SK-N-SH (cell line): ENCODE data around the gene PPP1R37. TPM values are rescaled to one million over a fixed set of nuclear protein-coding genes. Genes with fewer than 3 reads are reported as not detected.

Experiments
- CTCF ChIA-PET: fragments of 300-600, 350-600 bp; formaldehyde crosslinking; extraction: SDS; loops from one replicate; lab custom pipeline; 2021; lab: Yijun Ruan, JAX
- POLR2A ChIA-PET: fragments of 350-600 bp; sonication (Branson Sonifier 250); formaldehyde crosslinking; extraction: SDS; loops from one replicate; lab custom pipeline; 2020; ENCODE audit warnings: antibody characterized with exemption, inconsistent platforms; lab: Yijun Ruan, JAX
- DNase-seq: peaks from one replicate; pipeline ENCODE4 v3.0.0; 2012
- H2AFZ ChIP-seq: fragments of 200-600 bp; sonication (generic); 2 replicates; pipeline ENCODE4 v1.8.1; 2016; ENCODE audit warnings: antibody characterized with exemption, mild to moderate bottlenecking, low read depth
- H3F3A ChIP-seq: fragments of 200-600 bp; sonication (generic); replicated peaks from 2 replicates; pipeline ENCODE3; 2016; ENCODE audit warnings: antibody characterized with exemption, mild to moderate bottlenecking; ENCODE audit not compliant: insufficient read depth
- H3K27ac ChIP-seq, 2 experiments: fragments of 200-500 bp in 1 of 2; fragments of 200-600 bp in 1 of 2; sonication (Bioruptor generic) in 1 of 2; sonication (generic), shearing (Covaris generic) in 1 of 2; 2 replicates each; pipeline versions ENCODE4 v1.5.1 to v1.6.1; 2014 to 2016; ENCODE audit warnings: low read depth in 2 of 2, inconsistent platforms in 1 of 2, low read length in 1 of 2, mild to moderate bottlenecking in 1 of 2, mixed read lengths in 1 of 2
- H3K27me3 ChIP-seq: fragments of 200-600 bp; sonication (generic), shearing (Covaris generic); 2 replicates; pipeline ENCODE4 v1.6.1; 2016; ENCODE audit warnings: mixed run types; ENCODE audit not compliant: insufficient read depth
- H3K36me3 ChIP-seq, 2 experiments: fragments of 200-500 bp in 1 of 2; fragments of 200-600 bp in 1 of 2; sonication (Bioruptor generic) in 1 of 2; sonication (generic) in 1 of 2; replicated peaks in 1 of 2; 2 replicates each; pipeline versions ENCODE3 to v1.5.1; 2014 to 2016; ENCODE audit warnings: low read length in 1 of 2, mild to moderate bottlenecking in 1 of 2; ENCODE audit not compliant: insufficient read depth in 2 of 2, control insufficient read depth in 1 of 2
- H3K4me1 ChIP-seq, 2 experiments: fragments of 200-500 bp in 1 of 2; fragments of 200-600 bp in 1 of 2; sonication (Bioruptor generic) in 1 of 2; sonication (generic), shearing (Covaris generic) in 1 of 2; 2 replicates each; pipeline versions ENCODE4 v1.5.1 to v1.6.1; 2014 to 2016; ENCODE audit warnings: low read depth in 1 of 2, low read length in 1 of 2, mixed run types in 1 of 2; ENCODE audit not compliant: insufficient read depth in 2 of 2, control insufficient read depth in 1 of 2
- H3K4me2 ChIP-seq: fragments of 200-600 bp; sonication (generic), shearing (Covaris generic); 2 replicates; pipeline ENCODE4 v1.6.1; 2017; ENCODE audit warnings: mixed run types
- H3K4me3 ChIP-seq, 2 experiments: fragments of 200-500 bp in 1 of 2; fragments of 200-600 bp in 1 of 2; sonication (Bioruptor generic) in 1 of 2; sonication (generic), shearing (Covaris generic) in 1 of 2; 2 replicates each; pipeline versions ENCODE4 v1.5.1 to v1.8.1; 2014 to 2016; ENCODE audit warnings: low read depth in 2 of 2, inconsistent platforms in 1 of 2, low read length in 1 of 2, mild to moderate bottlenecking in 1 of 2, mixed read lengths in 1 of 2, moderate library complexity in 1 of 2
- H3K79me2 ChIP-seq: fragments of 200-600 bp; sonication (generic); 2 replicates; pipeline ENCODE4 v1.8.1; 2017; ENCODE audit warnings: mild to moderate bottlenecking; ENCODE audit not compliant: insufficient read depth
- H3K9ac ChIP-seq: fragments of 200-600 bp; sonication (generic); 2 replicates; pipeline ENCODE4 v1.6.1; 2017; ENCODE audit warnings: mixed run types
- H3K9me2 ChIP-seq: fragments of 200-600 bp; sonication (generic); 2 replicates; pipeline ENCODE4 v1.6.1; 2017; ENCODE audit warnings: mixed run types
- H3K9me3 ChIP-seq: fragments of 200-600 bp; sonication (generic); 2 replicates; pipeline ENCODE4 v1.6.1; 2017; ENCODE audit warnings: mixed run types, mild to moderate bottlenecking, moderate library complexity
- H4K20me1 ChIP-seq: fragments of 200-600 bp; sonication (generic); 2 replicates; pipeline ENCODE4 v1.6.1; 2017; ENCODE audit warnings: mild to moderate bottlenecking, mixed run types; ENCODE audit not compliant: insufficient read depth
- CHD2 ChIP-seq: fragments of 150-350 bp; IDR thresholded peaks from 2 replicates; pipeline ENCODE4 v1.6.1; 2018; ENCODE audit warnings: low read length; ENCODE audit not compliant: partially characterized antibody
- EZH2phosphoT487 ChIP-seq: fragments of 200-600 bp; sonication (generic); IDR thresholded peaks from 2 replicates; pipeline ENCODE4 v1.6.1; 2017; ENCODE audit warnings: low read depth, mixed run types, mild to moderate bottlenecking, antibody characterized with exemption, moderate library complexity, borderline replicate concordance
- FOSL2 ChIP-seq: IDR thresholded peaks from 2 replicates; pipeline ENCODE4 v1.4.0; 2012; ENCODE audit warnings: low read depth, mild to moderate bottlenecking, moderate library complexity, borderline replicate concordance
- FOXJ3 ChIP-seq: sonication (generic); formaldehyde crosslinking; IDR thresholded peaks from 2 replicates; pipeline ENCODE4 v1.5.1; 2020; ENCODE audit warnings: mild to moderate bottlenecking, missing genetic modification reagents
- FOXM1 ChIP-seq: IDR thresholded peaks from 2 replicates; pipeline ENCODE4 v1.4.0; 2012; ENCODE audit warnings: low read depth, mild to moderate bottlenecking
- GABPA ChIP-seq: IDR thresholded peaks from 2 replicates; pipeline ENCODE4 v1.4.0; 2012; ENCODE audit warnings: low read depth, mild to moderate bottlenecking
- JUND ChIP-seq: IDR thresholded peaks from 2 replicates; pipeline ENCODE4 v1.4.0; 2012
- MEF2A ChIP-seq: IDR thresholded peaks from 2 replicates; pipeline ENCODE4 v1.4.0; 2012; ENCODE audit warnings: low read depth, borderline replicate concordance
- MXI1 ChIP-seq: IDR thresholded peaks from 2 replicates; pipeline ENCODE4 v1.6.1; 2012; ENCODE audit warnings: mild to moderate bottlenecking, low read depth, low read length, improper control_type of control experiment
- NFIC ChIP-seq: IDR thresholded peaks from 2 replicates; pipeline ENCODE4 v1.4.0; 2012; ENCODE audit warnings: borderline replicate concordance
- POLR2AphosphoS5 ChIP-seq: IDR thresholded peaks from 2 replicates; pipeline ENCODE4 v1.6.1; 2012; ENCODE audit warnings: low read depth, low read length
- RAD21 ChIP-seq: IDR thresholded peaks from 2 replicates; pipeline ENCODE4 v1.6.1; 2012; ENCODE audit warnings: mild to moderate bottlenecking, low read length
- RXRA ChIP-seq: IDR thresholded peaks from 2 replicates; pipeline ENCODE4 v1.4.0; 2012; ENCODE audit warnings: low read depth, mild to moderate bottlenecking, borderline replicate concordance
- SIN3A ChIP-seq: IDR thresholded peaks from 2 replicates; pipeline ENCODE4 v1.6.1; 2012; ENCODE audit warnings: low read depth, mild to moderate bottlenecking, low read length, moderate library complexity, borderline replicate concordance
- TCF12 ChIP-seq: IDR thresholded peaks from 2 replicates; pipeline ENCODE4 v1.4.0; 2012
- WGBS: methylation state at CpG from one replicate; pipeline ENCODE4 v1.1.6; 2017; ENCODE audit warnings: low lambda C conversion rate; 5-methylcytosine and 5-hydroxymethylcytosine counted together
- polyA plus RNA-seq, 3 experiments: library from polyadenylated mRNA; depleted of rRNA; stranded (reverse); fragments of >200 nt; gene quantifications; 2 replicates each; pipeline ENCODE4 v1.2.3, GENCODE V29; 2012
- TF ChIP-seq, protein P1 (sequence below): fragments of 150-350 bp; IDR thresholded peaks from 2 replicates; pipeline ENCODE4 v1.6.1; 2016; ENCODE audit warnings: mild to moderate bottlenecking, low read depth, low read length
- TF ChIP-seq, protein P2 (sequence below): IDR thresholded peaks from 2 replicates; pipeline ENCODE4 v1.4.0; 2012; ENCODE audit warnings: low read depth, borderline replicate concordance
- TF ChIP-seq, protein P3 (sequence below): fragments of 150-350 bp; IDR thresholded peaks from 2 replicates; pipeline ENCODE4 v1.6.1; 2017; ENCODE audit warnings: antibody characterized with exemption, low read length, low read depth, borderline replicate concordance
- TF ChIP-seq, protein P4 (sequence below): IDR thresholded peaks from 2 replicates; pipeline ENCODE4 v1.4.0; 2012; ENCODE audit warnings: low read depth, borderline replicate concordance
- TF ChIP-seq, protein P5 (sequence below): IDR thresholded peaks from 2 replicates; pipeline ENCODE4 v1.6.1; 2012; ENCODE audit warnings: mild to moderate bottlenecking, low read depth, low read length, moderate library complexity

Gene PPP1R37
- polyA plus RNA-seq, 1 of the 3 experiments (the other 2 are of a cell fraction): 24.4 TPM

DNA sequence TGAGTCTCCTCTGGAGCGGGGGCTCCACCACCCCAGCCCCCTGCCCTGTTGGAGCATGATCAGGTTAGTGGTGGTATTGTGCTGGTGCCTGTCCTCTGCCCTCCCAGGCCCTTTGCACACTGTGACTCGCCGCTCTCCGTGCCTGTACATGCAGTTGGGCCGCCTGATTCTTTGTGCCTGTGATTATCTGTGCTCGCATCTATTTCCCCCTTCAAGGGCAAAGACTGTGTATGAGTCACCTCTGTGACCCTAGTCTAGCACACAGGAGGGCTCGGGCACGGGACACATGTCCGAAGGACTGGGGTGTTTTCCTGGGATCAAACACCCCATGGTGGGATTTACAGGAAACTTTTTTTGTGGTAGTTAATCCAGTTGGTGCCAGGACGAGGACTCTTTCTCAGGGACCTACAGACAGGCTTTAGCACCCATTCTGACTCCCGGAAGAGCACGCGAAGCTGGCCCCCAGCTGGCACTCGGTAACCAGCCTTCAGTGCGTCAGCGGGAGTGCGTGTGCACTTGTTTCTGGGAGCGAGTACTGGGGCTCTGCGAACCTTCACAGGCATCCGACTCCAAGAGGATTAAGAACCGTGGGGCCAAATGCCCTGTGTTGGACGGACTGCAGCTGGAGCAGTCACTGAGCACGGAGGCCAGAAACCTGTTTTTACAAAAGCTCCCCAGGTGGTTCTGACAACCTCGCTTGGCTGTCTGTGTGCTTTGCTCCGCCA lies 6.7 kb downstream of the PPP1R37 start:
- Histone ChIP-seq H3K9me2 (no peaks in the 10 kb centered on the region), H3K9ac (no peak overlapping the region), H3K79me2 (peaks cover 97% of the 10 kb centered on the region), H3K4me3 (no peak overlapping the region), H3K27me3 (no peaks in the 10 kb centered on the region), H3K27ac (peak overlapping the region in 1 of 2 experiments; percentile 84; a peak in 1 of 4 replicates), H3F3A (peaks cover 13% of the 10 kb centered on the region), H3K4me1 (peaks cover 17 to 32% of the 10 kb centered on the region in 2 experiments; a peak in 3 of 4 replicates), H2AFZ (no peak overlapping the region), H4K20me1 (peaks cover 92% of the 10 kb centered on the region), H3K4me2 (peak overlapping the region; percentile 77; the same call in 1 of the 2 replicates), H3K9me3 (no peaks in the 10 kb centered on the region), H3K36me3 (no peaks in the 10 kb centered on the region)
- WGBS: 66% methylated on average over 14 of the region's 25 CpGs
- no peak for TF ChIP-seq NFIC
- TF ChIP-seq, protein P1, sequence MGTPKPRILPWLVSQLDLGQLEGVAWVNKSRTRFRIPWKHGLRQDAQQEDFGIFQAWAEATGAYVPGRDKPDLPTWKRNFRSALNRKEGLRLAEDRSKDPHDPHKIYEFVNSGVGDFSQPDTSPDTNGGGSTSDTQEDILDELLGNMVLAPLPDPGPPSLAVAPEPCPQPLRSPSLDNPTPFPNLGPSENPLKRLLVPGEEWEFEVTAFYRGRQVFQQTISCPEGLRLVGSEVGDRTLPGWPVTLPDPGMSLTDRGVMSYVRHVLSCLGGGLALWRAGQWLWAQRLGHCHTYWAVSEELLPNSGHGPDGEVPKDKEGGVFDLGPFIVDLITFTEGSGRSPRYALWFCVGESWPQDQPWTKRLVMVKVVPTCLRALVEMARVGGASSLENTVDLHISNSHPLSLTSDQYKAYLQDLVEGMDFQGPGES: no peak
- no peak for TF ChIP-seq TCF12
- TF ChIP-seq, protein P2, sequence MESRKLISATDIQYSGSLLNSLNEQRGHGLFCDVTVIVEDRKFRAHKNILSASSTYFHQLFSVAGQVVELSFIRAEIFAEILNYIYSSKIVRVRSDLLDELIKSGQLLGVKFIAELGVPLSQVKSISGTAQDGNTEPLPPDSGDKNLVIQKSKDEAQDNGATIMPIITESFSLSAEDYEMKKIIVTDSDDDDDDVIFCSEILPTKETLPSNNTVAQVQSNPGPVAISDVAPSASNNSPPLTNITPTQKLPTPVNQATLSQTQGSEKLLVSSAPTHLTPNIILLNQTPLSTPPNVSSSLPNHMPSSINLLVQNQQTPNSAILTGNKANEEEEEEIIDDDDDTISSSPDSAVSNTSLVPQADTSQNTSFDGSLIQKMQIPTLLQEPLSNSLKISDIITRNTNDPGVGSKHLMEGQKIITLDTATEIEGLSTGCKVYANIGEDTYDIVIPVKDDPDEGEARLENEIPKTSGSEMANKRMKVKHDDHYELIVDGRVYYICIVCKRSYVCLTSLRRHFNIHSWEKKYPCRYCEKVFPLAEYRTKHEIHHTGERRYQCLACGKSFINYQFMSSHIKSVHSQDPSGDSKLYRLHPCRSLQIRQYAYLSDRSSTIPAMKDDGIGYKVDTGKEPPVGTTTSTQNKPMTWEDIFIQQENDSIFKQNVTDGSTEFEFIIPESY: no peak
- TF ChIP-seq, protein P3, sequence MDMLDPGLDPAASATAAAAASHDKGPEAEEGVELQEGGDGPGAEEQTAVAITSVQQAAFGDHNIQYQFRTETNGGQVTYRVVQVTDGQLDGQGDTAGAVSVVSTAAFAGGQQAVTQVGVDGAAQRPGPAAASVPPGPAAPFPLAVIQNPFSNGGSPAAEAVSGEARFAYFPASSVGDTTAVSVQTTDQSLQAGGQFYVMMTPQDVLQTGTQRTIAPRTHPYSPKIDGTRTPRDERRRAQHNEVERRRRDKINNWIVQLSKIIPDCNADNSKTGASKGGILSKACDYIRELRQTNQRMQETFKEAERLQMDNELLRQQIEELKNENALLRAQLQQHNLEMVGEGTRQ: no peak
- no peak for TF ChIP-seq FOXM1
- TF ChIP-seq, protein P4, sequence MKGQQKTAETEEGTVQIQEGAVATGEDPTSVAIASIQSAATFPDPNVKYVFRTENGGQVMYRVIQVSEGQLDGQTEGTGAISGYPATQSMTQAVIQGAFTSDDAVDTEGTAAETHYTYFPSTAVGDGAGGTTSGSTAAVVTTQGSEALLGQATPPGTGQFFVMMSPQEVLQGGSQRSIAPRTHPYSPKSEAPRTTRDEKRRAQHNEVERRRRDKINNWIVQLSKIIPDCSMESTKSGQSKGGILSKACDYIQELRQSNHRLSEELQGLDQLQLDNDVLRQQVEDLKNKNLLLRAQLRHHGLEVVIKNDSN: no peak
- TF ChIP-seq EZH2phosphoT487: no peak
- no peak for TF ChIP-seq FOXJ3 (CRISPR knock-in tag)
- TF ChIP-seq RAD21: no peak
- no peak for TF ChIP-seq RXRA
- no peak for TF ChIP-seq FOSL2
- no peak for TF ChIP-seq MEF2A
- no peak for TF ChIP-seq JUND
- no peak for TF ChIP-seq POLR2AphosphoS5
- no peak for TF ChIP-seq GABPA
- TF ChIP-seq CHD2: no peak
- no peak for TF ChIP-seq SIN3A
- TF ChIP-seq, protein P5, sequence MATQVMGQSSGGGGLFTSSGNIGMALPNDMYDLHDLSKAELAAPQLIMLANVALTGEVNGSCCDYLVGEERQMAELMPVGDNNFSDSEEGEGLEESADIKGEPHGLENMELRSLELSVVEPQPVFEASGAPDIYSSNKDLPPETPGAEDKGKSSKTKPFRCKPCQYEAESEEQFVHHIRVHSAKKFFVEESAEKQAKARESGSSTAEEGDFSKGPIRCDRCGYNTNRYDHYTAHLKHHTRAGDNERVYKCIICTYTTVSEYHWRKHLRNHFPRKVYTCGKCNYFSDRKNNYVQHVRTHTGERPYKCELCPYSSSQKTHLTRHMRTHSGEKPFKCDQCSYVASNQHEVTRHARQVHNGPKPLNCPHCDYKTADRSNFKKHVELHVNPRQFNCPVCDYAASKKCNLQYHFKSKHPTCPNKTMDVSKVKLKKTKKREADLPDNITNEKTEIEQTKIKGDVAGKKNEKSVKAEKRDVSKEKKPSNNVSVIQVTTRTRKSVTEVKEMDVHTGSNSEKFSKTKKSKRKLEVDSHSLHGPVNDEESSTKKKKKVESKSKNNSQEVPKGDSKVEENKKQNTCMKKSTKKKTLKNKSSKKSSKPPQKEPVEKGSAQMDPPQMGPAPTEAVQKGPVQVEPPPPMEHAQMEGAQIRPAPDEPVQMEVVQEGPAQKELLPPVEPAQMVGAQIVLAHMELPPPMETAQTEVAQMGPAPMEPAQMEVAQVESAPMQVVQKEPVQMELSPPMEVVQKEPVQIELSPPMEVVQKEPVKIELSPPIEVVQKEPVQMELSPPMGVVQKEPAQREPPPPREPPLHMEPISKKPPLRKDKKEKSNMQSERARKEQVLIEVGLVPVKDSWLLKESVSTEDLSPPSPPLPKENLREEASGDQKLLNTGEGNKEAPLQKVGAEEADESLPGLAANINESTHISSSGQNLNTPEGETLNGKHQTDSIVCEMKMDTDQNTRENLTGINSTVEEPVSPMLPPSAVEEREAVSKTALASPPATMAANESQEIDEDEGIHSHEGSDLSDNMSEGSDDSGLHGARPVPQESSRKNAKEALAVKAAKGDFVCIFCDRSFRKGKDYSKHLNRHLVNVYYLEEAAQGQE: no peak
- no peak for TF ChIP-seq MXI1
- no peak for DNase-seq
- CTCF ChIA-PET: no interaction called here
- POLR2A ChIA-PET: no interaction called here
